Osteocyte (in vitro differentiated cells): ENCODE results near the gene UQCRC1. TPM values are rescaled to one million over a fixed set of nuclear protein-coding genes. Genes with fewer than 3 reads are reported as not detected.

ENCODE experiments used
- DNase-seq: peaks from one replicate; pipeline ENCODE4 v3.0.0; 2021; ENCODE audit warnings: mixed read lengths; ENCODE audit not compliant: unreplicated experiment; ENCODE audit errors: extremely low spot score
- H3K27ac Mint-ChIP-seq: one replicate; pipeline ENCODE4 v1.8.0; 2021; ENCODE audit warnings: mild to moderate bottlenecking, mixed read lengths; ENCODE audit not compliant: unreplicated experiment
- H3K27me3 Mint-ChIP-seq: one replicate; pipeline ENCODE4 v1.8.0; 2021; ENCODE audit warnings: mixed read lengths; ENCODE audit not compliant: unreplicated experiment
- H3K36me3 Mint-ChIP-seq: one replicate; pipeline ENCODE4 v1.8.0; 2021; ENCODE audit warnings: mixed read lengths; ENCODE audit not compliant: unreplicated experiment
- H3K4me1 Mint-ChIP-seq: one replicate; pipeline ENCODE4 v1.8.0; 2021; ENCODE audit warnings: mixed read lengths; ENCODE audit not compliant: unreplicated experiment
- H3K4me3 Mint-ChIP-seq: one replicate; pipeline ENCODE4 v1.8.0; 2021; ENCODE audit warnings: mild to moderate bottlenecking, moderate library complexity, mixed read lengths; ENCODE audit not compliant: unreplicated experiment
- H3K9me3 Mint-ChIP-seq: one replicate; pipeline ENCODE4 v1.8.0; 2021; ENCODE audit warnings: mixed read lengths; ENCODE audit not compliant: unreplicated experiment
- total RNA-seq: library from RNA; stranded (reverse); gene quantifications from 2 replicates; pipeline ENCODE4 v1.2.1, GENCODE V29; 2021
- TF ChIP-seq, protein P1 (sequence below): fragments of 200-600 bp; sonication (generic); IDR thresholded peaks from 2 replicates; pipeline ENCODE4 v1.5.0; 2021; ENCODE audit warnings: antibody characterized with exemption, mild to moderate bottlenecking, moderate library complexity

UQCRC1 gene
- total RNA-seq, 1 donor from 2014 or later: 202 TPM

GRCh38 chr3:48647714-48648113 lies 38.3 kb upstream of the UQCRC1 start:
- H3K27me3 Mint-ChIP-seq: no peaks in the 10 kb centered on the region
- H3K27ac Mint-ChIP-seq: no peak overlapping the region
- peaks cover 8% of the 10 kb centered on the region for H3K36me3 Mint-ChIP-seq
- H3K4me1 Mint-ChIP-seq: no peaks in the 10 kb centered on the region
- no peak for DNase-seq
- no peak overlapping the region for H3K4me3 Mint-ChIP-seq
- TF ChIP-seq, protein P1, sequence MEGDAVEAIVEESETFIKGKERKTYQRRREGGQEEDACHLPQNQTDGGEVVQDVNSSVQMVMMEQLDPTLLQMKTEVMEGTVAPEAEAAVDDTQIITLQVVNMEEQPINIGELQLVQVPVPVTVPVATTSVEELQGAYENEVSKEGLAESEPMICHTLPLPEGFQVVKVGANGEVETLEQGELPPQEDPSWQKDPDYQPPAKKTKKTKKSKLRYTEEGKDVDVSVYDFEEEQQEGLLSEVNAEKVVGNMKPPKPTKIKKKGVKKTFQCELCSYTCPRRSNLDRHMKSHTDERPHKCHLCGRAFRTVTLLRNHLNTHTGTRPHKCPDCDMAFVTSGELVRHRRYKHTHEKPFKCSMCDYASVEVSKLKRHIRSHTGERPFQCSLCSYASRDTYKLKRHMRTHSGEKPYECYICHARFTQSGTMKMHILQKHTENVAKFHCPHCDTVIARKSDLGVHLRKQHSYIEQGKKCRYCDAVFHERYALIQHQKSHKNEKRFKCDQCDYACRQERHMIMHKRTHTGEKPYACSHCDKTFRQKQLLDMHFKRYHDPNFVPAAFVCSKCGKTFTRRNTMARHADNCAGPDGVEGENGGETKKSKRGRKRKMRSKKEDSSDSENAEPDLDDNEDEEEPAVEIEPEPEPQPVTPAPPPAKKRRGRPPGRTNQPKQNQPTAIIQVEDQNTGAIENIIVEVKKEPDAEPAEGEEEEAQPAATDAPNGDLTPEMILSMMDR: no peak
- H3K9me3 Mint-ChIP-seq: no peaks in the 10 kb centered on the region

DNA sequence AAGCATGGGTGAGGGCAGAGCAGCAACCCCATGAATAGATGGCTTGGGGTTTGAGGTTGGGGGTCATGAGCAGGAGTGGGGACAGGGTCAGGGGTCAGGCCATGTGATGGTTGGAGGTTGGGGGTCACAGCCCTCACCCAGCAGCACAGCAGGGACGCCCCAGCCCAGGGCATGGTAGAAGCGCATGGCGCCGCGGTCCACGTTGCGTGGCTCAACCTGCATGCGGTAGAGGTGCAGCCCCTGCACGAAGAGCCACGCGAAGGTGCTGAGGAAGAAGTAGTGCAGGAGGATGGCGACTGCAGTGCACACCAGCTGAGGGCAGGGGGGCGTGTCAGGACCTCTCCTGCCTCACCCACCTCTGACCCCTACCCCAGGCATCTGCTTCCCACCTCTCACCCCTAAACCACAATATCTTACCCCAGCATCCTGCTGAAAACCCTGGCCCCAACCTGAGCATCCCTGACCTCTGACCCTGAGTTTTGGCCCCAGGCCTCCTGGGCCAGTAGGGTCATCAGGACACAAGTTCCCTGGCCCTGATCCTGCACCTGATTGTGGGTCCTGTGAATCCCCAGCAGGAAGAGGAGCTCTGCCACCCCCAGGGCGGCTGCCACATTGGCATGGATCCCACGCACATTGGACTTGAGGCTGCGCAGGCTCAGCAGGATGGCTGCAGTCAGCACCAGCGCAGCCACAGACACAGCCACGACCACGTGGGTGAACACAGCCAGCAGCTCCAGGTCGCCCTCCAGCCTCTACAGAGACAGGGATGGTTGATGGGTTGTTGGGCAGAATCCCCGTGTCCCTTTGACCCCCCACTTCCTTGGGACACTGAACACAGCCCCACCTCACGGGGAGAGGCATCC lies 35.7 kb upstream of the UQCRC1 start:
- H3K4me1 Mint-ChIP-seq: no peaks in the 10 kb centered on the region
- no peaks in the 10 kb centered on the region for H3K27me3 Mint-ChIP-seq
- H3K36me3 Mint-ChIP-seq: peaks cover 3% of the 10 kb centered on the region
- no peak overlapping the region for H3K27ac Mint-ChIP-seq
- no peak for DNase-seq
- H3K4me3 Mint-ChIP-seq: no peak overlapping the region
- H3K9me3 Mint-ChIP-seq: no peaks in the 10 kb centered on the region
- TF ChIP-seq, protein P1: no peak

- no peak for DNase-seq
- Mint-ChIP-seq H3K27ac (no peak overlapping the region), H3K9me3 (no peaks in the 10 kb centered on the region), H3K4me1 (no peaks in the 10 kb centered on the region), H3K36me3 (peaks cover 3% of the 10 kb centered on the region), H3K27me3 (no peaks in the 10 kb centered on the region), H3K4me3 (no peak overlapping the region)
- TF ChIP-seq, protein P1: no peak
These were observed 33.2 kb upstream of the UQCRC1 start for GRCh38 chr3:48642605-48643004.

DNA sequence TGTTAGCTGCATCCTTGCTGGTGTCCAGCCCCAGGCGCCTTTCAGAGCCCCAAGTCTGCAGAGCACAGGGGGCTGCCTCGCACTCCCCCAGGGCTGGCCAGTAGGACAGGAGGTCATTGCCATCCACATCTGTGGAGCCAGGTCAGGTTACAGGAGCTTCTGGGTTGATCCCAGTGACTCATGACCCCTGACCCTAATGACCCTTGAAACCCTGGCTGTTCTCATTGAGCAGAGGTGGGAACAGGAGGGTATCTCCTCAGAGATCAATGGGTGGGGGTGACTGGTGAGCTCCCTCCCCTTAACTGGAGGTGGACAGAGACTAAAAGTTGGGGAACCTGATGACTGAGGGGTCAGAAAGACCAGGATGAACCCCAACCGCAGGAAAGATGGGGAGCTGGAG lies 31.9 kb upstream of the UQCRC1 start:
- H3K27ac Mint-ChIP-seq: no peak overlapping the region
- DNase-seq: no peak
- peaks cover 9% of the 10 kb centered on the region for H3K4me1 Mint-ChIP-seq
- peaks cover 3% of the 10 kb centered on the region for H3K36me3 Mint-ChIP-seq
- no peaks in the 10 kb centered on the region for H3K9me3 Mint-ChIP-seq
- TF ChIP-seq, protein P1: no peak
- no peak overlapping the region for H3K4me3 Mint-ChIP-seq
- no peaks in the 10 kb centered on the region for H3K27me3 Mint-ChIP-seq

GRCh38 chr3:48639944-48640606 lies 30.6 kb upstream of the UQCRC1 start:
- Mint-ChIP-seq H3K4me3 (no peak overlapping the region), H3K9me3 (no peaks in the 10 kb centered on the region), H3K27me3 (no peaks in the 10 kb centered on the region), H3K4me1 (peaks cover 18% of the 10 kb centered on the region), H3K36me3 (peaks cover 3% of the 10 kb centered on the region), H3K27ac (no peak overlapping the region)
- DNase-seq: no peak
- TF ChIP-seq, protein P1: no peak
